TTC549 (cell line): Measurements from ENCODE around the gene FZD10.

Source experiments
- FAIRE-seq: peaks from 2 replicates; lab custom pipeline; 2012; peaks lifted over from hg19 to GRCh38; lab: Jason Lieb, UNC

The FZD10 gene

DNA sequence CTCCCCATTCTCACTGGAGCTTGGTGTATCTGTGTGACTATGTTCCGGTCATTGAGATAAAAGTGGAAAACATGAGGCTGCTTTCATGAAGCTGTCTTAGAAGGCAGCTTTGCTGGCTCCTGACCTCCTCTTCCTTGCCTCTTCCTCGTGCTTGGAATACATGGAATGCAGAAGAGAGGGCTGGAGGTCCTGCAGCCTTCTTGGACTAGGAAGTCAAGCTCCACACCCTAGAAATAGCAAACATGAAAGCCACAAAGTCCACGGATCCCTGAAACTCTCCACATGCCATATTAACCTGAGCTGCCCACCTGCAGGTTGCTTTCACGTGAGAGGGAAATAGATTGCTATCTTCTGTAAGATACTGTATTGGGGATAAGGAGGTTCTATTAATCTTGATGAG lies 51.0 kb downstream of the FZD10 start:
- no peak for FAIRE-seq

- FAIRE-seq = no peak
Measured at GRCh38 chr12:130214686-130215395, 52.6 kb downstream of the FZD10 start.
